SK-N-SH (cell line): ENCODE results near the gene PNPLA2.

Experiments
- CHD2 ChIP-seq: fragments of 150-350 bp; IDR thresholded peaks from 2 replicates; pipeline ENCODE4 v1.6.1; 2018; ENCODE audit warnings: low read length; ENCODE audit not compliant: partially characterized antibody
- EZH2phosphoT487 ChIP-seq: fragments of 200-600 bp; sonication (generic); IDR thresholded peaks from 2 replicates; pipeline ENCODE4 v1.6.1; 2017; ENCODE audit warnings: low read depth, mixed run types, mild to moderate bottlenecking, antibody characterized with exemption, moderate library complexity, borderline replicate concordance
- GATA2 ChIP-seq: sonication (generic); formaldehyde crosslinking; IDR thresholded peaks from 2 replicates; pipeline ENCODE4 v1.5.0; 2020; ENCODE audit warnings: mild to moderate bottlenecking, missing genetic modification reagents
- JUND ChIP-seq: IDR thresholded peaks from 2 replicates; pipeline ENCODE4 v1.4.0; 2012
- POLR2AphosphoS5 ChIP-seq: IDR thresholded peaks from 2 replicates; pipeline ENCODE4 v1.6.1; 2012; ENCODE audit warnings: low read depth, low read length
- RFX5 ChIP-seq: IDR thresholded peaks from 2 replicates; pipeline ENCODE4 v1.6.1; 2012; ENCODE audit warnings: mild to moderate bottlenecking, improper control_type of control experiment, low read length
- SMC3 ChIP-seq: IDR thresholded peaks from 2 replicates; pipeline ENCODE4 v1.6.1; 2012; ENCODE audit warnings: low read depth, low read length, improper control_type of control experiment
- TF ChIP-seq, protein P1 (sequence below): IDR thresholded peaks from 2 replicates; pipeline ENCODE4 v1.4.0; 2012; ENCODE audit warnings: low read depth, borderline replicate concordance
- TF ChIP-seq, protein P2 (sequence below): fragments of 150-350 bp; IDR thresholded peaks from 2 replicates; pipeline ENCODE4 v1.6.1; 2017; ENCODE audit warnings: antibody characterized with exemption, low read length, low read depth, borderline replicate concordance
- TF ChIP-seq, protein P3 (sequence below): fragments of 200-600 bp; sonication (generic); IDR thresholded peaks from 2 replicates; pipeline ENCODE4 v1.6.1; 2017; ENCODE audit warnings: antibody characterized with exemption, mild to moderate bottlenecking, moderate library complexity

DNA sequence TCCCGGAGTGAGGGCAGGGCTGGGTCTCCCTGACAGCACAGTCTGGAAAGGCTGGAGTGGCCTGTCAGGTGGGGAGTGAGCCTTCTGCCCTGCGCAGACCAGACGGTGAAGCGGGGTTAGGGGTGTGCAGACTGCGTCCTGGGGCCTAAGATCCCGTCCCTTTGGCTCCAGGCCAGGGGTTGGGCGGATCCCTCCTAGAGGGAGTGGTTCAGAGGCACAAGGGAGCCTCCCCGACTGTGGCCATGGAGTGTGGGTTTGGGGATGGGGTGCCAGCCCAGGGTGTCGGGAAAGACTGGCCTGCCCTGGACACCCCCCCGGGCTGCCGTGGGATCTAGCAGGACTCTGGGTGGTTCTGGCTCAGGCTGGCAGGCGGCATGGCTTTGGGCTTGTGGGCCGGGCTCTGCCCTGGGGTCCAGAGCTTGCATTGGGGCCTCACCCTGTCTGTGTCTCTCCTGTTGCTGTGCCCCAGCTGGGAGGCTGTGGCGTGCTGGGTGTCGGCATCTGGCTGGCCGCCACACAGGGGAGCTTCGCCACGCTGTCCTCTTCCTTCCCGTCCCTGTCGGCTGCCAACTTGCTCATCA is 43.5 kb downstream of the PNPLA2 start:
- TF ChIP-seq, protein P1, sequence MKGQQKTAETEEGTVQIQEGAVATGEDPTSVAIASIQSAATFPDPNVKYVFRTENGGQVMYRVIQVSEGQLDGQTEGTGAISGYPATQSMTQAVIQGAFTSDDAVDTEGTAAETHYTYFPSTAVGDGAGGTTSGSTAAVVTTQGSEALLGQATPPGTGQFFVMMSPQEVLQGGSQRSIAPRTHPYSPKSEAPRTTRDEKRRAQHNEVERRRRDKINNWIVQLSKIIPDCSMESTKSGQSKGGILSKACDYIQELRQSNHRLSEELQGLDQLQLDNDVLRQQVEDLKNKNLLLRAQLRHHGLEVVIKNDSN = no peak
- TF ChIP-seq POLR2AphosphoS5 = 0 out of 2 replicates have a peak, but pooled peaks have one; percentile 19
- no peak for TF ChIP-seq CHD2
- TF ChIP-seq, protein P2, sequence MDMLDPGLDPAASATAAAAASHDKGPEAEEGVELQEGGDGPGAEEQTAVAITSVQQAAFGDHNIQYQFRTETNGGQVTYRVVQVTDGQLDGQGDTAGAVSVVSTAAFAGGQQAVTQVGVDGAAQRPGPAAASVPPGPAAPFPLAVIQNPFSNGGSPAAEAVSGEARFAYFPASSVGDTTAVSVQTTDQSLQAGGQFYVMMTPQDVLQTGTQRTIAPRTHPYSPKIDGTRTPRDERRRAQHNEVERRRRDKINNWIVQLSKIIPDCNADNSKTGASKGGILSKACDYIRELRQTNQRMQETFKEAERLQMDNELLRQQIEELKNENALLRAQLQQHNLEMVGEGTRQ = no peak
- TF ChIP-seq, protein P3, sequence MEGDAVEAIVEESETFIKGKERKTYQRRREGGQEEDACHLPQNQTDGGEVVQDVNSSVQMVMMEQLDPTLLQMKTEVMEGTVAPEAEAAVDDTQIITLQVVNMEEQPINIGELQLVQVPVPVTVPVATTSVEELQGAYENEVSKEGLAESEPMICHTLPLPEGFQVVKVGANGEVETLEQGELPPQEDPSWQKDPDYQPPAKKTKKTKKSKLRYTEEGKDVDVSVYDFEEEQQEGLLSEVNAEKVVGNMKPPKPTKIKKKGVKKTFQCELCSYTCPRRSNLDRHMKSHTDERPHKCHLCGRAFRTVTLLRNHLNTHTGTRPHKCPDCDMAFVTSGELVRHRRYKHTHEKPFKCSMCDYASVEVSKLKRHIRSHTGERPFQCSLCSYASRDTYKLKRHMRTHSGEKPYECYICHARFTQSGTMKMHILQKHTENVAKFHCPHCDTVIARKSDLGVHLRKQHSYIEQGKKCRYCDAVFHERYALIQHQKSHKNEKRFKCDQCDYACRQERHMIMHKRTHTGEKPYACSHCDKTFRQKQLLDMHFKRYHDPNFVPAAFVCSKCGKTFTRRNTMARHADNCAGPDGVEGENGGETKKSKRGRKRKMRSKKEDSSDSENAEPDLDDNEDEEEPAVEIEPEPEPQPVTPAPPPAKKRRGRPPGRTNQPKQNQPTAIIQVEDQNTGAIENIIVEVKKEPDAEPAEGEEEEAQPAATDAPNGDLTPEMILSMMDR = no peak
- no peak for TF ChIP-seq SMC3
- TF ChIP-seq GATA2 (CRISPR knock-in tag) = no peak
- TF ChIP-seq EZH2phosphoT487 = no peak
- TF ChIP-seq RFX5 = no peak
- no peak for TF ChIP-seq JUND
